Endothelial cell of umbilical vein (primary cell): ENCODE data around the gene SPAG8.

Experiments used
- EZH2 ChIP-seq: IDR thresholded peaks from 2 replicates; pipeline ENCODE4 v1.6.1; 2012; ENCODE audit warnings: borderline replicate concordance, low read depth, mild to moderate bottlenecking, moderate library complexity, low read length, inconsistent platforms; ENCODE audit not compliant: severe bottlenecking
- JUN ChIP-seq: IDR thresholded peaks from 2 replicates; pipeline ENCODE4 v1.6.1; 2011; ENCODE audit warnings: borderline replicate concordance, low read depth; ENCODE audit not compliant: insufficient read length, insufficient read depth
- MYC ChIP-seq: IDR thresholded peaks from one replicate; pipeline ENCODE4 v1.6.1; 2011; ENCODE audit warnings: mild to moderate bottlenecking, low read depth, low read length
- POLR2A ChIP-seq: IDR thresholded peaks from 2 replicates; pipeline ENCODE4 v1.6.1; 2012; ENCODE audit warnings: low read depth, mild to moderate bottlenecking, control low read depth, low read length
- POLR2AphosphoS5 ChIP-seq: IDR thresholded peaks from 2 replicates; pipeline ENCODE4 v1.6.1; 2012; ENCODE audit warnings: low read depth, mild to moderate bottlenecking, control low read depth, low read length, moderate library complexity; ENCODE audit not compliant: insufficient read depth
- TF ChIP-seq, protein P1 (sequence below), 2 donors: IDR thresholded peaks; 1 replicate in 1 of 2; 2 replicates in 1 of 2; pipeline ENCODE4 v1.5.1; 2011; ENCODE audit warnings: low read length in 2 of 2, mild to moderate bottlenecking in 2 of 2, moderate library complexity in 2 of 2, control low read depth in 1 of 2, inconsistent platforms in 1 of 2, low read depth in 1 of 2; ENCODE audit not compliant: insufficient read depth in 1 of 2; ENCODE audit errors: extremely low read depth in 1 of 2
- TF ChIP-seq, protein P2 (sequence below): IDR thresholded peaks from 2 replicates; pipeline ENCODE4 v1.6.1; 2011; ENCODE audit not compliant: insufficient read depth, insufficient read length

DNA sequence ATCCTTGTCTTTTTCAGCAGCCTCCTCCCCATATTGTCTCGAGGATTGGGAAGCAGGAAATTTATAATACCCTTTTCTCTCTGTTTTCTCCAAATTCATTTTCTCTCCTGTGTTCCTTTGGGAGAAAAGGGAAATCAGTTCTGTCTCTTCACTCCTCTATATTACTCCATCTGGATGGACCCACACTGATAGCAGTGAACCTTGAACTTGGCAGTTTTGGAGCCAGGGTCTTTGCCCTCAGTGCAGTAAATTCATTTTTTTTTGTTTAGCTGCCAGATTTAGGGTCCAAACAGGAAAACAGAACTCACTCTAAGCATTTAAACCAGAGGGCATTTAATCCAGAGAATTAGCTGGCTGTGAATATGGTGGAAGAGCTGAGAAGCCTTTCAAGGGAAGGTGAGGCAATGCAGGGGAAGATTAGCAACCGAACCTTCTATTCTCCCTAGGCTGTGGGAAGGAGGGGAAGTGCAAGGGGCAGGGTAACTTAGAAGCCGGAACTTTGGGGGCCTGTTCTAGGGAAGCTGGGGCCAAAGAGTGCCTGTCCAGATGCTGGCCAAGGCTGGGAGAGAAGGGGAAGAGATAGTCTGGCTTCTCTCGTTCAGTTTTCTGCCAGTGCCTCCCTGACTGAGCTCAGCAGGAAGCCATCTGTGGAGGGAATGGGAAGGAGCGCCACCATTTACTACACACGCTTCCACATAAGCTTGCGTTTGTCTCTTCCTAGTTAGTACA is 37.0 kb downstream of the SPAG8 start:
- TF ChIP-seq POLR2AphosphoS5 (no peak), POLR2A (no peak), EZH2 (no peak), JUN (no peak), MYC (no peak)
- TF ChIP-seq, protein P1, sequence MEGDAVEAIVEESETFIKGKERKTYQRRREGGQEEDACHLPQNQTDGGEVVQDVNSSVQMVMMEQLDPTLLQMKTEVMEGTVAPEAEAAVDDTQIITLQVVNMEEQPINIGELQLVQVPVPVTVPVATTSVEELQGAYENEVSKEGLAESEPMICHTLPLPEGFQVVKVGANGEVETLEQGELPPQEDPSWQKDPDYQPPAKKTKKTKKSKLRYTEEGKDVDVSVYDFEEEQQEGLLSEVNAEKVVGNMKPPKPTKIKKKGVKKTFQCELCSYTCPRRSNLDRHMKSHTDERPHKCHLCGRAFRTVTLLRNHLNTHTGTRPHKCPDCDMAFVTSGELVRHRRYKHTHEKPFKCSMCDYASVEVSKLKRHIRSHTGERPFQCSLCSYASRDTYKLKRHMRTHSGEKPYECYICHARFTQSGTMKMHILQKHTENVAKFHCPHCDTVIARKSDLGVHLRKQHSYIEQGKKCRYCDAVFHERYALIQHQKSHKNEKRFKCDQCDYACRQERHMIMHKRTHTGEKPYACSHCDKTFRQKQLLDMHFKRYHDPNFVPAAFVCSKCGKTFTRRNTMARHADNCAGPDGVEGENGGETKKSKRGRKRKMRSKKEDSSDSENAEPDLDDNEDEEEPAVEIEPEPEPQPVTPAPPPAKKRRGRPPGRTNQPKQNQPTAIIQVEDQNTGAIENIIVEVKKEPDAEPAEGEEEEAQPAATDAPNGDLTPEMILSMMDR (IDR thresholded peaks at IDR 0.05; ENCODE audit: extremely low read depth in 1 of 2, insufficient read depth in 1 of 2, low read depth in 1 of 2, low read length in 2 of 2), result no peak
- TF ChIP-seq, protein P2, sequence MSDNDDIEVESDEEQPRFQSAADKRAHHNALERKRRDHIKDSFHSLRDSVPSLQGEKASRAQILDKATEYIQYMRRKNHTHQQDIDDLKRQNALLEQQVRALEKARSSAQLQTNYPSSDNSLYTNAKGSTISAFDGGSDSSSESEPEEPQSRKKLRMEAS, result no peak
